Measurements from ENCODE around the gene KIF12.

GRCh38 chr9:114146735-114147134 is 47.6 kb upstream of the KIF12 start:
- TF ChIP-seq CTCF (conservative IDR thresholded peaks at IDR 0.05; ENCODE audit: low read depth, low read length) (no peak), EZH2 (IDR thresholded peaks at IDR 0.05; ENCODE audit: low read length, unreplicated experiment) (no peak), EZH2phosphoT487 (IDR thresholded peaks at IDR 0.05; ENCODE audit: borderline replicate concordance, low read length) (no peak)

All from PC-3 (cell line).